Progenitor cell of endocrine pancreas (in vitro differentiated cells): ENCODE results near the gene SCAMP2. TPM values are rescaled to one million over a fixed set of nuclear protein-coding genes. Genes with fewer than 3 reads are reported as not detected.

Source experiments
- DNase-seq: peaks from one replicate; pipeline ENCODE4 v3.0.0; 2021; ENCODE audit warnings: low spot score; ENCODE audit not compliant: unreplicated experiment
- H3K27ac Mint-ChIP-seq: 2 replicates; pipeline ENCODE4 v1.8.0; 2021; ENCODE audit warnings: mild to moderate bottlenecking, moderate library complexity, mixed read lengths
- H3K27me3 Mint-ChIP-seq: 2 replicates; pipeline ENCODE4 v1.8.0; 2021; ENCODE audit warnings: mixed read lengths
- H3K36me3 Mint-ChIP-seq: 2 replicates; pipeline ENCODE4 v1.8.0; 2022; ENCODE audit warnings: mixed read lengths; ENCODE audit not compliant: insufficient read depth
- H3K4me1 Mint-ChIP-seq: 2 replicates; pipeline ENCODE4 v1.8.0; 2021; ENCODE audit warnings: low read depth, mixed read lengths
- H3K4me3 Mint-ChIP-seq: 2 replicates; pipeline ENCODE4 v1.8.0; 2021; ENCODE audit warnings: low read depth, mild to moderate bottlenecking, moderate library complexity, mixed read lengths
- H3K9me3 Mint-ChIP-seq: 2 replicates; pipeline ENCODE4 v1.8.0; 2021; ENCODE audit warnings: low read depth, mixed read lengths
- CTCF ChIP-seq: fragments of 200-600 bp; sonication (generic); IDR thresholded peaks from one replicate; pipeline ENCODE4 v1.5.0; 2021; ENCODE audit warnings: antibody characterized with exemption, mild to moderate bottlenecking; ENCODE audit not compliant: unreplicated experiment
- total RNA-seq: library from RNA; stranded (reverse); gene quantifications from 2 replicates; pipeline ENCODE4 v1.2.1, GENCODE V29; 2021

Gene SCAMP2
- total RNA-seq, 1 donor from 2014 or later = 63.0 TPM

GRCh38 chr15:74884428-74885223 lies 11.5 kb upstream of the SCAMP2 start:
- no peaks in the 10 kb centered on the region for H3K27me3 Mint-ChIP-seq
- no peak overlapping the region for H3K4me3 Mint-ChIP-seq
- no peak for DNase-seq
- H3K36me3 Mint-ChIP-seq = no peaks in the 10 kb centered on the region
- peaks cover 6% of the 10 kb centered on the region for H3K4me1 Mint-ChIP-seq
- no peak overlapping the region for H3K27ac Mint-ChIP-seq
- TF ChIP-seq CTCF = no peak
- H3K9me3 Mint-ChIP-seq = no peaks in the 10 kb centered on the region

GRCh38 chr15:74882528-74882927 lies 9.4 kb upstream of the SCAMP2 start:
- Mint-ChIP-seq H3K4me3 (no peak overlapping the region), H3K27me3 (no peaks in the 10 kb centered on the region), H3K27ac (no peak overlapping the region), H3K9me3 (no peaks in the 10 kb centered on the region), H3K4me1 (peaks cover 3% of the 10 kb centered on the region), H3K36me3 (no peaks in the 10 kb centered on the region)
- no peak for TF ChIP-seq CTCF
- no peak for DNase-seq

GRCh38 chr15:74878273-74878672 lies 5.1 kb upstream of the SCAMP2 start:
- peaks cover 4% of the 10 kb centered on the region for H3K4me1 Mint-ChIP-seq
- no peak for DNase-seq
- H3K27me3 Mint-ChIP-seq = peaks cover 2% of the 10 kb centered on the region
- no peaks in the 10 kb centered on the region for H3K36me3 Mint-ChIP-seq
- TF ChIP-seq CTCF = no peak
- H3K4me3 Mint-ChIP-seq = no peak overlapping the region
- no peak overlapping the region for H3K27ac Mint-ChIP-seq
- H3K9me3 Mint-ChIP-seq = no peaks in the 10 kb centered on the region

GRCh38 chr15:74873756-74874424 lies 725 bp upstream of the SCAMP2 start:
- Mint-ChIP-seq H3K9me3 (no peaks in the 10 kb centered on the region), H3K27ac (peak overlapping the region; percentile 97), H3K4me3 (peak overlapping the region; percentile 92), H3K27me3 (peaks cover 2% of the 10 kb centered on the region), H3K36me3 (peaks cover 4% of the 10 kb centered on the region), H3K4me1 (peaks cover 18% of the 10 kb centered on the region)
- no peak for TF ChIP-seq CTCF
- no peak for DNase-seq

- no peak for DNase-seq
- Mint-ChIP-seq H3K4me3 (peak overlapping the region; percentile 92), H3K36me3 (peaks cover 11% of the 10 kb centered on the region), H3K27ac (peak overlapping the region; percentile 96), H3K4me1 (peaks cover 17% of the 10 kb centered on the region), H3K9me3 (no peaks in the 10 kb centered on the region), H3K27me3 (peaks cover 2% of the 10 kb centered on the region)
- no peak for TF ChIP-seq CTCF
Measured at GRCh38 chr15:74872702-74873035, 496 bp downstream of the SCAMP2 start.
